ENCODE data around the gene RELB.

- TF ChIP-seq POLR2A (IDR thresholded peaks at IDR 0.05; ENCODE audit: low read depth, low read length) (no peak), TAF1 (IDR thresholded peaks at IDR 0.05; ENCODE audit: borderline replicate concordance, low read depth, low read length) (no peak)
Measured at GRCh38 chr19:44990459-44990858, 10.8 kb upstream of the RELB start.

Measured in GM12892 (cell line).